ENCODE results near the gene NRIP1.
"Not testable (repeated sequence)": the region's sequence is repeated elsewhere in the genome, so short reads cannot be mapped to it uniquely, and the experiment has no call there.

The NRIP1 gene

DNA sequence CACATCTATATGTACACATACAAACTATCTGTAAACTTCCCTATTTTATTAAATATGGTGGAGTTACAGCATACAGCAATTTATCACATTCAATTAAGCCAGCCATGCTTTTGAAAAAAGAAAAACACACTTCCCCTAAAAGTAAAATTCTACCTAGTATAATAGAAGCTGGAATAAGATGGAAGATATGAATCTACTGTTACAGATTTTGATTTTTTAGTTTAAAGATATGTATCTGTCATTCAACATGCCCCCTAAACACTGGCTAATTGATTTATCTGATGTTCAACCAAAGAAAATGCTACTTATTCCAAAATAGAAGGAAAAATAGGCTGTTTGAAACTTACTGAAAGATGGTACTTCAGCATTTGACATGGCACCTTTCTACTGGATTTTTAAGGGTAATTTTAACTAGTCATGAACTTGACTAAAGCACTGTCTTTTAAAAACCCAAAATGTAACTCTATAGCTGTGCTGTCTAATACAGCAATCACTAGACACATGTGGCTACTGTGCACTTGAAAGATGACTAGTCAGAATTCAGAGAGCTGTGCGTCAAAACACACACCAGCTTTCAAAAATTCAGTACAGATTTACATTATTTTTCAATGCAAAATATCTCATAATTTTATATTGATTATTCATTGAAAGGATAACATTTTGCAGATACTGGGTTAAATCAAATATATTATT lies 25.0 kb downstream of the NRIP1 start:
- no peak for DNase-seq (ENCODE audit: low read depth)
- TF ChIP-seq, protein P1, sequence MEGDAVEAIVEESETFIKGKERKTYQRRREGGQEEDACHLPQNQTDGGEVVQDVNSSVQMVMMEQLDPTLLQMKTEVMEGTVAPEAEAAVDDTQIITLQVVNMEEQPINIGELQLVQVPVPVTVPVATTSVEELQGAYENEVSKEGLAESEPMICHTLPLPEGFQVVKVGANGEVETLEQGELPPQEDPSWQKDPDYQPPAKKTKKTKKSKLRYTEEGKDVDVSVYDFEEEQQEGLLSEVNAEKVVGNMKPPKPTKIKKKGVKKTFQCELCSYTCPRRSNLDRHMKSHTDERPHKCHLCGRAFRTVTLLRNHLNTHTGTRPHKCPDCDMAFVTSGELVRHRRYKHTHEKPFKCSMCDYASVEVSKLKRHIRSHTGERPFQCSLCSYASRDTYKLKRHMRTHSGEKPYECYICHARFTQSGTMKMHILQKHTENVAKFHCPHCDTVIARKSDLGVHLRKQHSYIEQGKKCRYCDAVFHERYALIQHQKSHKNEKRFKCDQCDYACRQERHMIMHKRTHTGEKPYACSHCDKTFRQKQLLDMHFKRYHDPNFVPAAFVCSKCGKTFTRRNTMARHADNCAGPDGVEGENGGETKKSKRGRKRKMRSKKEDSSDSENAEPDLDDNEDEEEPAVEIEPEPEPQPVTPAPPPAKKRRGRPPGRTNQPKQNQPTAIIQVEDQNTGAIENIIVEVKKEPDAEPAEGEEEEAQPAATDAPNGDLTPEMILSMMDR (conservative IDR thresholded peaks at IDR 0.05; ENCODE audit: low read depth, low read length): no peak
- no peak overlapping the region for H3K4me3 ChIP-seq (ENCODE audit: low read length)

DNA sequence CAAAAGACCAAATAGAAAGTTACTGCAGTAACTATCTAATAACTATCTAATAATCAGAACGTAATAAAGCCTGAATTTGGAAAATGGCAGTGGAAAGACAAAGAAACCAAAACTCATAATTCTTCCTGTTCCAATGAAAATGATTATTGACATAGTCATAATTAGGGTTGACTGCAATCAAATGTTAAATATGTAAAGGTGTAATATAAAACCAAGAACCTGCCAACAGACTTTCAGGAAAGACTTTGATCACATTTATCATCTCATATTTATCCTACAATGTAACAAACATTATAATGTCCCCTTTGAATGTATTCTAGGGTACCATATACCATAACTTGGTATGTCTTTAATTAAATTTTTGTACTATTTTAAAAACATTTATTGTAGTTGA lies 26.9 kb downstream of the NRIP1 start:
- DNase-seq (ENCODE audit: low read depth): no peak
- TF ChIP-seq, protein P1 (conservative IDR thresholded peaks at IDR 0.05; ENCODE audit: low read depth, low read length): no peak
- H3K4me3 ChIP-seq (ENCODE audit: low read length): no peak overlapping the region

DNA sequence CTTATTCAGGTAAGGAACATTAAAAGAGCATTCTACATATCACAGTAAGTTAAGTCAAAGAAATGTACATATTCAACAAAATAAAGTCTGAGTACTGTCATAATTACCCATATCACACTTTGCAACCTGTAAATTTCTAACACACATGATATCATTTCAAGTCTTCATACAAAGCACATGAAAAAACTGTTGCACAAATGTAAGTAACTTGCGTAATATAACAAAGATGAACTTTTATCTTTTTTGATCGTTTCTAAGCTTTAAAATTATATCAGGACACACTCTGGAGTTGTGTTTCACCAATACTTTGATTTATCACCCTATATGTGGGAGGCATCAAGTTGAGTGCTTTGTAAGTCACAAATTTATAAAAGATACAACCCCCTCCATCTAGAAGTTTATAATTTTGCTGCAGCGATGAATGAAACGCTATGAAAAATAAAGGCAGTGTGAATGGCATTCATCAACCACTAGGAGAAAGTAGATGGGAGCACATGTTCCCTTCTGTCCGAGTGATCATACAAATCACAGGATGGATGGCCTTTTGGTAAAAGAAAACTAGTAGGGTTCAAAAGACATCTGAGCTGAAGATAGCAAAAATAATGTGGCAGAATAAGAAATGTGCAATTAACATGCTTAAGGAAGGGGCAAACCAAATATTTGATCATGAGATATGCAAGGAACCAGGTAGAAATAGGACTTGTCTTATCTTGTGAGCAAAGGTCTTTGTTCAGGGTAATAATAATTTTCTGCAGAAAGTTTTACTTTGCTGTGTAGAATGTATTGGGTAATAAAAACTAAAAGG lies 27.5 kb downstream of the NRIP1 start:
- no peak overlapping the region for H3K4me3 ChIP-seq (ENCODE audit: low read length)
- TF ChIP-seq, protein P1 (conservative IDR thresholded peaks at IDR 0.05; ENCODE audit: low read depth, low read length): no peak
- no peak for DNase-seq (ENCODE audit: low read depth)

DNA sequence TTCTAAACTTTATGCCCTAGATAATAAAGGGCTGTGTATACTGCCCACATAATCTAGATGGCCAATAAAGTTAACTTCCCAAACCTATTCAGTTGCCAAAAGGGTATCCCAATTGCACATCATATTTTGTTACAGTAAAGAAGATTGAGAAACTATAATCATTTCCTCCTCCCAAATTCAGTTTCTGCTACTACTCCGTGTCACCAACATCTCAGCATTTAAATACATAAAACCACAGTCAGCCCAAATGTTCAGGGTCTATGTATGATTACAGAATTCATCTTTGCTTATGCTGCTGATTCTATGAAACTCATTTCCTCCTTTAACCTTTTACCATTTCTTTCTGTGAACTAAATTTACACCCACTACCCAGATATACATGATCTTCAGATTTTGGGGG lies 28.6 kb downstream of the NRIP1 start:
- no peak for DNase-seq (ENCODE audit: low read depth)
- TF ChIP-seq, protein P1 (conservative IDR thresholded peaks at IDR 0.05; ENCODE audit: low read depth, low read length): no peak
- H3K4me3 ChIP-seq (ENCODE audit: low read length): no peak overlapping the region

DNA sequence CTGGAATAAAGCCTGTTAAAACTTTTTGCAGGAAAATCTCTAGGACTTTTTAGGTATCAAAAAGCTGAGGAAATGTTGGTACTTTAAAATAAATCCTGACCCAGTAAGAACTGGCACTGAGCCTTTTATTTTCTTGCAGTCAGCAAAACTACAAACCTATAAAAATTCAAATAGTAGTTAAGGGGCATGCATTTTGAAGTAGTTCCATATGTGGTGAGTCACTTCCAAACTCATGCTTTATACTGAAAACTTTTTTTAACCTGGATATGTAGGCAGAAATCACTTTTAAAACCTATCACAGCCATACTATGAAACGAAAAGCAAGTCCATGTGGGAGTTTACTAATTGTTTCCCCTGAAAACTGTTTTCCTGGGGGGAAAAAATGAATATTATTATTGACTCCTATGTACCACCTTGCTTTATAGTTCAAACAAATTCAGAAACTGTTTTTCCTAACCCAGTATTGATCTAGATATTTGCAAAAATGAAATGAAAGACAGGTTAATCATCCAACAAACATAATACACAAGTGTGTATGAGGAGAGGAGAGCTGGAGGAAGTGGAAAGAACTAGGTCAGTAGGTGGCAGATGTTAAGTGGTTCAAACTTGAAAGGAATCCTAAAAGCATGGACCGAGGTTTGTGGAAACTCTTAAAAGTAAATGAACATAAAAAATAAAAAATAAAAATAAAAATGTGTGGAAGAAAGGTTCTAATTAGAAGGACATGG lies 30.5 kb downstream of the NRIP1 start:
- no peak for DNase-seq (ENCODE audit: low read depth)
- H3K4me3 ChIP-seq (ENCODE audit: low read length): no peak overlapping the region
- TF ChIP-seq, protein P1 (conservative IDR thresholded peaks at IDR 0.05; ENCODE audit: low read depth, low read length): no peak

DNA sequence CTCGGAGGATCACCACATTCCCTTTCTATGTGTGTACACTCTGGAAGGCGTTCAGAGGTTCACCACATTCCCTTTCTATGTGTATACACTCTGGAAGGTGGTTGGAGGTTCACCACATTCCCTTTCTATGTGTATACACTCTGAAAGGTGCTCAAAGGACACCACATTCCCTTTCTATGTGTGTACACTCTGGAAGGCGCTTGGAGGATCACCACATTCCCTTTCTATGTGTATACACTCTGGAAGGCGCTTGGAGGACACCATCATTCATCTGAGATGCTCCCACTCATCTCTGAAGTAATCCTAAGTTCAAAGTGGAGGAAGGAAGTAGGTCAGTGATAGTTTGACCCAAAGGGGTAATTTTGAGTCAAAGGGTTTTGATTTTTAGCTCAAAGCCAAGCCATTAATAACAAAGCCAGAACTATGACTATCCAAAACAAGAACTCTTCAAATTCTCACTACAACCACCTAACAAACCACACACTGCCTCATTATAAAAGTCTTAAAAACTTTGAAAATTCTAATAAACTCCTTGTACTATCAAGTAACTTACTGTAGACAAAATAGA lies 32.9 kb downstream of the NRIP1 start:
- H3K4me3 ChIP-seq (ENCODE audit: low read length): no peak overlapping the region
- TF ChIP-seq, protein P1 (conservative IDR thresholded peaks at IDR 0.05; ENCODE audit: low read depth, low read length): no peak
- no peak for DNase-seq (ENCODE audit: low read depth)

DNA sequence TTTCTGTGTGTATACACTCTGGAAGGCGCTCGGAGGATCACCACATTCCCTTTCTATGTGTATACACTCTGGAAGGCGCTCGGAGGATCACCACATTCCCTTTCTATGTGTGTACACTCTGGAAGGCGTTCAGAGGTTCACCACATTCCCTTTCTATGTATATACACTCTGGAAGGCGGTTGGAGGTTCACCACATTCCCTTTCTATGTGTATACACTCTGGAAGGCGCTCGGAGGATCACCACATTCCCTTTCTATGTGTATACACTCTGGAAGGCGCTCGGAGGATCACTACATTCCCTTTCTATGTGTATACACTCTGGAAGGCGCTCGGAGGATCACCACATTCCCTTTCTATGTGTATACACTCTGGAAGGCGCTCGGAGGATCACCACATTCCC lies 33.4 kb downstream of the NRIP1 start:
- not testable (repeated sequence) for H3K4me3 ChIP-seq (ENCODE audit: low read length); DNase-seq (ENCODE audit: low read depth)

DNA sequence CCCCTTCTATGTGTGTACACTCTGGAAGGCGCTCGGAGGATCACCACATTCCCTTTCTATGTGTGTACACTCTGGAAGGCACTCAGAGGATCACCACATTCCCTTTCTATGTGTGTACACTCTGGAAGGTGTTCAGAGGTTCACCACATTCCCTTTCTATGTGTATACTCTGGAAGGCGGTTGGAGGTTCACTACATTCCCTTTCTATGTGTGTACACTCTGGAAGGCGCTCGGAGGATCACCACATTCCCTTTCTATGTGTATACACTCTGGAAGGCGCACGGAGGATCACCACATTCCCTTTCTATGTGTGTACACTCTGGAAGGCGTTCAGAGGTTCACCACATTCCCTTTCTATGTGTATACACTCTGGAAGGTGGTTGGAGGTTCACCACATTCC lies 33.9 kb downstream of the NRIP1 start:
- not testable (repeated sequence) for H3K4me3 ChIP-seq (ENCODE audit: low read length); DNase-seq (ENCODE audit: low read depth)

Data from retinal pigment epithelial cell (primary cell).